Prostate gland (tissue), 2 donors: ENCODE results near the gene CHMP5.

Experiments
- POLR2AphosphoS5 ChIP-seq: sonication (generic); formaldehyde crosslinking; IDR thresholded peaks from one replicate; pipeline ENCODE4 v1.6.1; 2017; ENCODE audit warnings: antibody characterized with exemption
- TF ChIP-seq, protein P1 (sequence below), 4 experiments: fragments of 200-600 bp in 2 of 4; fragments of 450-650 bp in 2 of 4; sonication (generic) in 2 of 4; IDR thresholded peaks; 1 replicate in 3 of 4; 2 replicates in 1 of 4; pipeline ENCODE4 v1.5.1; 2016 to 2019; ENCODE audit warnings: antibody characterized with exemption in 4 of 4, mild to moderate bottlenecking in 2 of 4, moderate library complexity in 2 of 4

GRCh38 chr9:33223696-33224095, 41.2 kb upstream of the CHMP5 start:
- TF ChIP-seq, protein P1, sequence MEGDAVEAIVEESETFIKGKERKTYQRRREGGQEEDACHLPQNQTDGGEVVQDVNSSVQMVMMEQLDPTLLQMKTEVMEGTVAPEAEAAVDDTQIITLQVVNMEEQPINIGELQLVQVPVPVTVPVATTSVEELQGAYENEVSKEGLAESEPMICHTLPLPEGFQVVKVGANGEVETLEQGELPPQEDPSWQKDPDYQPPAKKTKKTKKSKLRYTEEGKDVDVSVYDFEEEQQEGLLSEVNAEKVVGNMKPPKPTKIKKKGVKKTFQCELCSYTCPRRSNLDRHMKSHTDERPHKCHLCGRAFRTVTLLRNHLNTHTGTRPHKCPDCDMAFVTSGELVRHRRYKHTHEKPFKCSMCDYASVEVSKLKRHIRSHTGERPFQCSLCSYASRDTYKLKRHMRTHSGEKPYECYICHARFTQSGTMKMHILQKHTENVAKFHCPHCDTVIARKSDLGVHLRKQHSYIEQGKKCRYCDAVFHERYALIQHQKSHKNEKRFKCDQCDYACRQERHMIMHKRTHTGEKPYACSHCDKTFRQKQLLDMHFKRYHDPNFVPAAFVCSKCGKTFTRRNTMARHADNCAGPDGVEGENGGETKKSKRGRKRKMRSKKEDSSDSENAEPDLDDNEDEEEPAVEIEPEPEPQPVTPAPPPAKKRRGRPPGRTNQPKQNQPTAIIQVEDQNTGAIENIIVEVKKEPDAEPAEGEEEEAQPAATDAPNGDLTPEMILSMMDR (IDR thresholded peaks at IDR 0.05): no peak
- TF ChIP-seq POLR2AphosphoS5: no peak
